Adrenal gland (tissue), 5 donors: ENCODE measurements around the gene RPS27A.

Experiments
- CTCF ChIP-seq, 6 experiments: fragments of 450-650 bp in 4 of 6; fragments of 200-600 bp in 2 of 6; sonication (generic) in 1 of 6; IDR thresholded peaks; 1 replicate in 5 of 6; 2 replicates in 1 of 6; pipeline versions ENCODE4 v1.5.1 to v1.8.0; 2016 to 2021; ENCODE audit warnings: antibody characterized with exemption in 6 of 6, mild to moderate bottlenecking in 2 of 6, moderate library complexity in 1 of 6
- POLR2A ChIP-seq, 2 donors: fragments of 450-650 bp; IDR thresholded peaks; one replicate each; pipeline ENCODE4 v1.6.1; 2017; ENCODE audit warnings: antibody characterized with exemption in 2 of 2, mild to moderate bottlenecking in 2 of 2, moderate library complexity in 1 of 2
- donor health status: DM: no; HTN: no; CAD: no.

GRCh38 chr2:55228226-55228563, 4.3 kb upstream of the RPS27A start:
- TF ChIP-seq CTCF (IDR thresholded peaks at IDR 0.05) (no peak), POLR2A (IDR thresholded peaks at IDR 0.05) (no peak)
